Panc1 (cell line): Measurements from ENCODE around the gene KCNK15. TPM values are rescaled to one million over a fixed set of nuclear protein-coding genes. Genes with fewer than 3 reads are reported as not detected.

Source experiments
- ATAC-seq: fragments of 200-7000 bp; cut with Tn5 transposase; 2 replicates; pipeline ENCODE4 v1.9.1; 2020; ENCODE audit warnings: mild to moderate bottlenecking, moderate library complexity
- BruUV-seq: library from RNA; stranded (reverse); fragments of 400-500 nt; replicated peaks from 2 replicates; lab custom pipeline; 2021; lab: Mats Ljungman, UMichigan
- CTCF ChIA-PET: fragments of 300-600 bp; sonication (Branson Sonifier 250); formaldehyde crosslinking; loops from one replicate; lab custom pipeline; 2022; ENCODE audit warnings: antibody characterized with exemption; lab: Charles Lee
- POLR2A ChIA-PET: fragments of 300-600 bp; sonication (Branson Sonifier 250); formaldehyde crosslinking; loops from one replicate; lab custom pipeline; 2022; ENCODE audit warnings: antibody characterized with exemption; lab: Charles Lee
- DNase-seq: peaks from one replicate; pipeline ENCODE4 v3.0.0-alpha.2; 2010; ENCODE audit warnings: low read depth, low spot score
- H3K27ac ChIP-seq: 2 replicates; pipeline ENCODE4 v1.5.1; 2011; ENCODE audit warnings: mild to moderate bottlenecking, low read length, inconsistent platforms
- H3K27me3 ChIP-seq: fragments of 200-500 bp; sonication (Bioruptor generic); 2 replicates; pipeline ENCODE4 v1.6.0; 2014; ENCODE audit warnings: low read length, inconsistent platforms; ENCODE audit not compliant: control insufficient read depth, insufficient read depth
- H3K36me3 ChIP-seq: fragments of 200-500 bp; sonication (Bioruptor generic); 2 replicates; pipeline ENCODE4 v1.5.1; 2014; ENCODE audit warnings: inconsistent platforms, mild to moderate bottlenecking, low read length, moderate library complexity; ENCODE audit not compliant: control insufficient read depth, insufficient read depth
- H3K4me1 ChIP-seq: 2 replicates; pipeline ENCODE4 v1.5.1; 2011; ENCODE audit warnings: inconsistent platforms, mild to moderate bottlenecking, low read length, moderate library complexity; ENCODE audit not compliant: control insufficient read depth, insufficient read depth
- H3K4me3 ChIP-seq, 2 experiments: 2 replicates each; pipeline ENCODE4 v1.5.1; 2011 to 2012; ENCODE audit warnings: low read depth in 2 of 2, low read length in 2 of 2, mild to moderate bottlenecking in 2 of 2, inconsistent platforms in 1 of 2, moderate library complexity in 1 of 2
- H3K9me3 ChIP-seq: fragments of 200-500 bp; sonication (Bioruptor generic); 2 replicates; pipeline ENCODE4 v1.5.1; 2014; ENCODE audit warnings: low read depth, mild to moderate bottlenecking, inconsistent platforms, low read length, moderate library complexity; ENCODE audit not compliant: control insufficient read depth, insufficient read depth
- POLR2AphosphoS5 ChIP-seq: IDR thresholded peaks from 2 replicates; pipeline ENCODE4 v1.6.1; 2012; ENCODE audit warnings: mild to moderate bottlenecking, low read depth, low read length, moderate library complexity
- SIN3A ChIP-seq: IDR thresholded peaks from 2 replicates; pipeline ENCODE4 v1.6.1; 2012; ENCODE audit warnings: low read depth, mild to moderate bottlenecking, low read length, moderate library complexity, borderline replicate concordance; ENCODE audit not compliant: insufficient read depth
- TCF7L2 ChIP-seq: IDR thresholded peaks from 2 replicates; pipeline ENCODE4 v1.6.1; 2011; ENCODE audit warnings: mild to moderate bottlenecking, low read depth, low read length, inconsistent platforms
- in situ Hi-C: cut with HindIII; loops from 2 replicates; pipeline ENCODE4 v1.10.0; 2016; ENCODE audit warnings: low sequenced_read_pairs, low pct_unique_long_range_greater_than_20kb
- intact Hi-C: fragments of 100-400 bp; cut with micrococcal nuclease; formaldehyde crosslinking; loops from one replicate; pipeline ENCODE4 v1.10.0; 2022; ENCODE audit not compliant: unreplicated experiment
- total RNA-seq: library from RNA; stranded (reverse); gene quantifications from one replicate; pipeline ENCODE4 v1.2.1, GENCODE V29; 2021; ENCODE audit not compliant: unreplicated experiment
- TF ChIP-seq, protein P1 (sequence below), 2 experiments: IDR thresholded peaks; 2 replicates each; pipeline ENCODE4 v1.6.1; 2011 to 2012; ENCODE audit warnings: low read depth in 2 of 2, control low read depth in 1 of 2, low read length in 1 of 2, mild to moderate bottlenecking in 1 of 2, moderate library complexity in 1 of 2; ENCODE audit not compliant: insufficient read depth in 1 of 2
- TF ChIP-seq, protein P2 (sequence below): fragments of 450-650 bp; IDR thresholded peaks from 2 replicates; pipeline ENCODE4 v1.5.1; 2017; ENCODE audit warnings: mild to moderate bottlenecking

The KCNK15 gene
- total RNA-seq, 1 experiment from 2014 or later: 7.4 TPM

DNA sequence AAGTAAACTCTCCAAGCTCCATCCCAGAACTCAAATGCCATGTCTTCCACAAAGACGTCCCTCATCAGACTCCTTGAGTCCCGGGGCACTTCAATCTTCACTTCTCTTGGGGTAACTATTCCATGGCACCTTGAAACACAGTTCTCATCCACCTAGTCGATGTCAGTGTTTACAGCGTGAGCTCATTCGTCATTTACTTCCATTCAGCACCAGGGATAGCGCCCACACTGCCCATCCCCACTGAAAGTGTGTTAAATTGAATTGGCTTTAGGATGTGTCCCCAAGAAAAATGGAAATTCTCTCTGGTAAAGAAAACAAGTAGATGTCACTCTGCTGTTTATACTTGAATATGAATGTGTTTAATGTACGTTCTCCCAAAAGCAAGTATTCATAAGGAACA is 31.3 kb downstream of the KCNK15 start:
- no peak for TF ChIP-seq POLR2AphosphoS5
- TF ChIP-seq, protein P1, sequence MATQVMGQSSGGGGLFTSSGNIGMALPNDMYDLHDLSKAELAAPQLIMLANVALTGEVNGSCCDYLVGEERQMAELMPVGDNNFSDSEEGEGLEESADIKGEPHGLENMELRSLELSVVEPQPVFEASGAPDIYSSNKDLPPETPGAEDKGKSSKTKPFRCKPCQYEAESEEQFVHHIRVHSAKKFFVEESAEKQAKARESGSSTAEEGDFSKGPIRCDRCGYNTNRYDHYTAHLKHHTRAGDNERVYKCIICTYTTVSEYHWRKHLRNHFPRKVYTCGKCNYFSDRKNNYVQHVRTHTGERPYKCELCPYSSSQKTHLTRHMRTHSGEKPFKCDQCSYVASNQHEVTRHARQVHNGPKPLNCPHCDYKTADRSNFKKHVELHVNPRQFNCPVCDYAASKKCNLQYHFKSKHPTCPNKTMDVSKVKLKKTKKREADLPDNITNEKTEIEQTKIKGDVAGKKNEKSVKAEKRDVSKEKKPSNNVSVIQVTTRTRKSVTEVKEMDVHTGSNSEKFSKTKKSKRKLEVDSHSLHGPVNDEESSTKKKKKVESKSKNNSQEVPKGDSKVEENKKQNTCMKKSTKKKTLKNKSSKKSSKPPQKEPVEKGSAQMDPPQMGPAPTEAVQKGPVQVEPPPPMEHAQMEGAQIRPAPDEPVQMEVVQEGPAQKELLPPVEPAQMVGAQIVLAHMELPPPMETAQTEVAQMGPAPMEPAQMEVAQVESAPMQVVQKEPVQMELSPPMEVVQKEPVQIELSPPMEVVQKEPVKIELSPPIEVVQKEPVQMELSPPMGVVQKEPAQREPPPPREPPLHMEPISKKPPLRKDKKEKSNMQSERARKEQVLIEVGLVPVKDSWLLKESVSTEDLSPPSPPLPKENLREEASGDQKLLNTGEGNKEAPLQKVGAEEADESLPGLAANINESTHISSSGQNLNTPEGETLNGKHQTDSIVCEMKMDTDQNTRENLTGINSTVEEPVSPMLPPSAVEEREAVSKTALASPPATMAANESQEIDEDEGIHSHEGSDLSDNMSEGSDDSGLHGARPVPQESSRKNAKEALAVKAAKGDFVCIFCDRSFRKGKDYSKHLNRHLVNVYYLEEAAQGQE (IDR thresholded peaks at IDR 0.05; ENCODE audit: insufficient read depth in 1 of 2, low read depth in 2 of 2, low read length in 1 of 2): peak; percentile 95
- no peak for TF ChIP-seq SIN3A
- TF ChIP-seq, protein P2, sequence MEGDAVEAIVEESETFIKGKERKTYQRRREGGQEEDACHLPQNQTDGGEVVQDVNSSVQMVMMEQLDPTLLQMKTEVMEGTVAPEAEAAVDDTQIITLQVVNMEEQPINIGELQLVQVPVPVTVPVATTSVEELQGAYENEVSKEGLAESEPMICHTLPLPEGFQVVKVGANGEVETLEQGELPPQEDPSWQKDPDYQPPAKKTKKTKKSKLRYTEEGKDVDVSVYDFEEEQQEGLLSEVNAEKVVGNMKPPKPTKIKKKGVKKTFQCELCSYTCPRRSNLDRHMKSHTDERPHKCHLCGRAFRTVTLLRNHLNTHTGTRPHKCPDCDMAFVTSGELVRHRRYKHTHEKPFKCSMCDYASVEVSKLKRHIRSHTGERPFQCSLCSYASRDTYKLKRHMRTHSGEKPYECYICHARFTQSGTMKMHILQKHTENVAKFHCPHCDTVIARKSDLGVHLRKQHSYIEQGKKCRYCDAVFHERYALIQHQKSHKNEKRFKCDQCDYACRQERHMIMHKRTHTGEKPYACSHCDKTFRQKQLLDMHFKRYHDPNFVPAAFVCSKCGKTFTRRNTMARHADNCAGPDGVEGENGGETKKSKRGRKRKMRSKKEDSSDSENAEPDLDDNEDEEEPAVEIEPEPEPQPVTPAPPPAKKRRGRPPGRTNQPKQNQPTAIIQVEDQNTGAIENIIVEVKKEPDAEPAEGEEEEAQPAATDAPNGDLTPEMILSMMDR: no peak
- TF ChIP-seq TCF7L2: no peak
- Histone ChIP-seq H3K9me3 (no peaks in the 10 kb centered on the region), H3K27ac (no peak overlapping the region), H3K27me3 (no peaks in the 10 kb centered on the region; the same call in 1 of the 2 replicates), H3K4me3 (no peak overlapping the region), H3K36me3 (no peaks in the 10 kb centered on the region), H3K4me1 (no peaks in the 10 kb centered on the region)
- intact Hi-C loops: no loop called here
- CTCF ChIA-PET: interaction anchor here (1.5 kb wide), 1 partner anchor 29 kb away, joined by 5 read pairs; no protein-coding TSS in a partner anchor
- no peak for DNase-seq
- in situ Hi-C loops: no loop called here
- no peak for ATAC-seq
- BruUV-seq: no TSS peak
- POLR2A ChIA-PET: interaction anchor here (0.6 kb wide), 1 partner anchor 21 kb away, joined by 3 read pairs; no protein-coding TSS in a partner anchor

DNA sequence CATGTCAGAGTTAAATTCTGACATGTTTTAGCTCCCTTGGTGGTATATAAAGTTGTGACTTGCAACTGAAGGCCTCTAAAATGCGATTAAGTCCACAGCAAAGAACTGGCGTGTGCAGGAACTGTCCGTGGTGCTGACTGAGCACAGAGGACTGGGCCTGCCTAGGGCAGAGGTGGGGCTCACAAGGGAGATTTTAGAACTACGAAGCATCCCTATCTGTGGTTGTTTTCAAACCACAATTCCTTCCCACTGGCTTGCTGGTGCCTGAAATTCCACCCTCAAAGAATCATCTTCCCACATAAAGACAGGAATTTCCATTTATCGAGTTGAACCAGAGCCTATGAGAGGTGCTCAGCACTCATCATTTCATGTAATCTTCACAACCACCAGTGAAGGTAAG is 34.6 kb downstream of the KCNK15 start:
- ChIA-PET POLR2A (no interaction called here), CTCF (no interaction called here)
- no TSS peak for BruUV-seq
- Histone ChIP-seq H3K27me3 (no peaks in the 10 kb centered on the region; the same call in 1 of the 2 replicates), H3K27ac (no peak overlapping the region), H3K36me3 (no peaks in the 10 kb centered on the region), H3K9me3 (no peaks in the 10 kb centered on the region), H3K4me3 (no peak overlapping the region), H3K4me1 (no peaks in the 10 kb centered on the region)
- DNase-seq (no peak), ATAC-seq (no peak)
- intact Hi-C loops (no loop called here), in situ Hi-C loops (no loop called here)
- TF ChIP-seq SIN3A: no peak
- TF ChIP-seq, protein P1 (IDR thresholded peaks at IDR 0.05; ENCODE audit: insufficient read depth in 1 of 2, low read depth in 2 of 2, low read length in 1 of 2): peak; percentile 96 to 97
